HL-60 (cell line): ENCODE measurements around the gene THRAP3.

Experiments used
- DNase-seq, 2 experiments: peaks; one replicate each; pipeline ENCODE4 v3.0.0-alpha.2; 2010 to 2020; ENCODE audit warnings: low read depth in 1 of 2, low spot score in 1 of 2
- H3K27ac ChIP-seq: fragments of 250-450 bp; sonication (Bioruptor Pico); replicated peaks from 2 replicates; pipeline ENCODE4 v1.5.1; 2020; ENCODE audit warnings: mild to moderate bottlenecking, moderate library complexity
- H3K27me3 ChIP-seq: fragments of 250-450 bp; sonication (Bioruptor Pico); 2 replicates; pipeline ENCODE4 v1.5.1; 2021; ENCODE audit warnings: mild to moderate bottlenecking, moderate library complexity; ENCODE audit not compliant: insufficient read depth, poor library complexity, severe bottlenecking
- H3K4me3 ChIP-seq: replicated peaks from 2 replicates; pipeline ENCODE4 v1.5.1; 2011; ENCODE audit warnings: mild to moderate bottlenecking, control low read depth, low read length; ENCODE audit not compliant: insufficient read depth
- CTCF ChIP-seq: IDR thresholded peaks from one replicate; pipeline ENCODE4 v1.5.1; 2011; ENCODE audit warnings: low read length, control low read depth, inconsistent platforms; ENCODE audit not compliant: insufficient read depth
- GABPA ChIP-seq: IDR thresholded peaks from 2 replicates; pipeline ENCODE4 v1.6.1; 2012; ENCODE audit warnings: low read depth
- POLR2AphosphoS5 ChIP-seq: IDR thresholded peaks from 2 replicates; pipeline ENCODE4 v1.6.1; 2012; ENCODE audit warnings: low read depth
- SPI1 ChIP-seq: IDR thresholded peaks from 2 replicates; pipeline ENCODE4 v1.6.1; 2012; ENCODE audit warnings: low read depth, mild to moderate bottlenecking, borderline replicate concordance
- TF ChIP-seq, protein P1 (sequence below): IDR thresholded peaks from 2 replicates; pipeline ENCODE4 v1.6.1; 2012; ENCODE audit warnings: low read depth; ENCODE audit not compliant: insufficient replicate concordance

The THRAP3 gene

DNA sequence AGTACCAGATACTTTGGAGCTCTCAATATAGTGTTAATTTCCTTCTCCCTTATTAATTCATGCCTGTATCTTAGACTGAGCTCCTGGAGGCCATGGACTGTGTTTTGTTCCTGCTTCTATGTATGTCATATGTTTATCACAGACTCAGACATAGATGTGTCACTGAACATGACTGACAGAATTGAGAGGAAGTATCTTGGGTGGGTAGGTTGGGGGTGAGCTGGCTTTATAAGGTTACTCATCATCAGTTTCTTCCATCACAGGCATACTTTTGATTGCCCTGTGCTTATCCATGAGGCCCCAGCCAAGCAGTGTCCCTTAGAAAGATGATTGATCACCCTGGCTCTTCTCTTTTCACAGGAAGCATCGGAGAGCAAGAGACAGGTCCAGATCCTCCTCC, 76.3 kb downstream of the THRAP3 start:
- Histone ChIP-seq H3K4me3 (no peak overlapping the region), H3K27me3 (no peaks in the 10 kb centered on the region), H3K27ac (no peak overlapping the region)
- TF ChIP-seq POLR2AphosphoS5 (no peak), SPI1 (no peak), GABPA (no peak), CTCF (no peak)
- TF ChIP-seq, protein P1, sequence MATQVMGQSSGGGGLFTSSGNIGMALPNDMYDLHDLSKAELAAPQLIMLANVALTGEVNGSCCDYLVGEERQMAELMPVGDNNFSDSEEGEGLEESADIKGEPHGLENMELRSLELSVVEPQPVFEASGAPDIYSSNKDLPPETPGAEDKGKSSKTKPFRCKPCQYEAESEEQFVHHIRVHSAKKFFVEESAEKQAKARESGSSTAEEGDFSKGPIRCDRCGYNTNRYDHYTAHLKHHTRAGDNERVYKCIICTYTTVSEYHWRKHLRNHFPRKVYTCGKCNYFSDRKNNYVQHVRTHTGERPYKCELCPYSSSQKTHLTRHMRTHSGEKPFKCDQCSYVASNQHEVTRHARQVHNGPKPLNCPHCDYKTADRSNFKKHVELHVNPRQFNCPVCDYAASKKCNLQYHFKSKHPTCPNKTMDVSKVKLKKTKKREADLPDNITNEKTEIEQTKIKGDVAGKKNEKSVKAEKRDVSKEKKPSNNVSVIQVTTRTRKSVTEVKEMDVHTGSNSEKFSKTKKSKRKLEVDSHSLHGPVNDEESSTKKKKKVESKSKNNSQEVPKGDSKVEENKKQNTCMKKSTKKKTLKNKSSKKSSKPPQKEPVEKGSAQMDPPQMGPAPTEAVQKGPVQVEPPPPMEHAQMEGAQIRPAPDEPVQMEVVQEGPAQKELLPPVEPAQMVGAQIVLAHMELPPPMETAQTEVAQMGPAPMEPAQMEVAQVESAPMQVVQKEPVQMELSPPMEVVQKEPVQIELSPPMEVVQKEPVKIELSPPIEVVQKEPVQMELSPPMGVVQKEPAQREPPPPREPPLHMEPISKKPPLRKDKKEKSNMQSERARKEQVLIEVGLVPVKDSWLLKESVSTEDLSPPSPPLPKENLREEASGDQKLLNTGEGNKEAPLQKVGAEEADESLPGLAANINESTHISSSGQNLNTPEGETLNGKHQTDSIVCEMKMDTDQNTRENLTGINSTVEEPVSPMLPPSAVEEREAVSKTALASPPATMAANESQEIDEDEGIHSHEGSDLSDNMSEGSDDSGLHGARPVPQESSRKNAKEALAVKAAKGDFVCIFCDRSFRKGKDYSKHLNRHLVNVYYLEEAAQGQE = no peak
- DNase-seq = no peak

DNA sequence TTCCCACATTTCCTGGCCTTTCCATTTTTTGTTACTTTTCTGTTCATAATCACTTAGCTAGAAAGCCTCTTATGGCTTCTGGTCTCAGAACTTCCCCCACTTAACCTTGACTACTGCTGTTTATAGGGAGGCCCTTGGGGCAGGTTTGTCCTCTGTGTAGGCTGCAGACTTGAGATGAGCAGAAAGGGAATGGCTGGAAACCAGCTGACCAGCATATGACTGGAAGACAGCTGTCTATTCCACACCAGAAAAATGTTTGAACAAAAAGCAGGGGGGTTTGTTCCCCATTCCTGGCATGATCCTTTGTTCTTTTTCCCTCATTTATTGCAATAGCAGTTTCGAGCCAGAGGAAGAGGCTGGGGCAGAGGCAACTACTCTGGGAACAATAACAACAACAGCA, 77.0 kb downstream of the THRAP3 start:
- no peak overlapping the region for H3K27ac ChIP-seq
- no peak overlapping the region for H3K4me3 ChIP-seq
- DNase-seq = no peak
- no peaks in the 10 kb centered on the region for H3K27me3 ChIP-seq
- TF ChIP-seq SPI1 (no peak), GABPA (no peak), CTCF (no peak), POLR2AphosphoS5 (no peak)
- TF ChIP-seq, protein P1 = no peak

DNA sequence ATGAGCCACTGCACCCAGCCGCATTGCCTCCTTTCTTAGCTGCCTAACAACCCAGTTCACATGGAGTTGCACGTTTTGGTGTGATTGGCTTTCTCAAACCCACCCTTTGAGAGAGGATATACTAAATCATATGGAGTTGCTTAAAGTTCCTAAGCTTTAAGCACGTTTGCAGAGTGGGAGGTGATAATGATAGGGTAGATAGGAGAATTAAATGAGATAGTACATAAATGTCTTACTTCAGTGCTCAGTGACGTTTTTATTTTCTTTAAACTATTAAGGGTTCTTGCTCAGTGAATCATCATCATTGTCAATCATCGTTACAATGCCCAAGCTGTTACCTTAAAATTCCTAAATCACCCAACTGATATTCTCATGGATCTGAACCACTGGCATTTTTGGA, 79.0 kb downstream of the THRAP3 start:
- no peak overlapping the region for H3K27ac ChIP-seq
- no peak for DNase-seq

More for the DNA sequence above, 79.0 kb downstream of the THRAP3 start:
- Histone ChIP-seq H3K27me3 (no peaks in the 10 kb centered on the region), H3K4me3 (no peak overlapping the region)
- TF ChIP-seq POLR2AphosphoS5 = no peak
- TF ChIP-seq, protein P1 = no peak
- TF ChIP-seq SPI1 = no peak
- TF ChIP-seq CTCF = no peak
- TF ChIP-seq GABPA = no peak
